ENCODE data around the gene KIF13A.
"Not testable (repeated sequence)": the region's sequence is repeated elsewhere in the genome, so short reads cannot be mapped to it uniquely, and the experiment has no call there.

KIF13A gene

DNA sequence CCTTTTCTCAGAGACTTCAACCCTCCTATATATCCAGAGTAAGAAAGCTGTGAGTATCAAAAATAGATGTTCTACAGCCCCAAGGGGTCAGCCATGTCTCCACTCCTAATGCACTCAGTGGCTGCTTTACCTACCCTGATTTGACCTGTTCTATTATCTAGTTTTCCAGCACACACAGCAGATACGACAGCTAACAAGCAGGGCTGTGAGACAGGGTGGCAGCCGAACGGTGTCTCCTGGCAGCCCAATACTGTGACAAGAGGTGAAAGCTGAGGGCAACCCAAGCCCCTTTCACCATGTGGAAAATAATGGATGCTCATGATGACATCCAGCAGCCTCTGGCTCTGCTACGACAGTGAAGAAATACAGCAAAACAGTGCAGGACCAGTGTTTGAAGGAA, 67.9 kb downstream of the KIF13A start:
- no peaks in the 10 kb centered on the region for H4K20me1 ChIP-seq (ENCODE audit: insufficient read depth, low read length)
- no peak for TF ChIP-seq EZH2phosphoT487 (IDR thresholded peaks at IDR 0.05; ENCODE audit: low read depth)
- TF ChIP-seq, protein P1, sequence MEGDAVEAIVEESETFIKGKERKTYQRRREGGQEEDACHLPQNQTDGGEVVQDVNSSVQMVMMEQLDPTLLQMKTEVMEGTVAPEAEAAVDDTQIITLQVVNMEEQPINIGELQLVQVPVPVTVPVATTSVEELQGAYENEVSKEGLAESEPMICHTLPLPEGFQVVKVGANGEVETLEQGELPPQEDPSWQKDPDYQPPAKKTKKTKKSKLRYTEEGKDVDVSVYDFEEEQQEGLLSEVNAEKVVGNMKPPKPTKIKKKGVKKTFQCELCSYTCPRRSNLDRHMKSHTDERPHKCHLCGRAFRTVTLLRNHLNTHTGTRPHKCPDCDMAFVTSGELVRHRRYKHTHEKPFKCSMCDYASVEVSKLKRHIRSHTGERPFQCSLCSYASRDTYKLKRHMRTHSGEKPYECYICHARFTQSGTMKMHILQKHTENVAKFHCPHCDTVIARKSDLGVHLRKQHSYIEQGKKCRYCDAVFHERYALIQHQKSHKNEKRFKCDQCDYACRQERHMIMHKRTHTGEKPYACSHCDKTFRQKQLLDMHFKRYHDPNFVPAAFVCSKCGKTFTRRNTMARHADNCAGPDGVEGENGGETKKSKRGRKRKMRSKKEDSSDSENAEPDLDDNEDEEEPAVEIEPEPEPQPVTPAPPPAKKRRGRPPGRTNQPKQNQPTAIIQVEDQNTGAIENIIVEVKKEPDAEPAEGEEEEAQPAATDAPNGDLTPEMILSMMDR (IDR thresholded peaks at IDR 0.05; ENCODE audit: low read depth, low read length): no peak
- H3K9ac ChIP-seq (ENCODE audit: low read length): no peak overlapping the region
- no peak overlapping the region for H3K27ac ChIP-seq (ENCODE audit: low read length)
- H3K4me3 ChIP-seq (ENCODE audit: low read length): no peak overlapping the region
- no peak overlapping the region for H3K4me2 ChIP-seq (ENCODE audit: low read length)
- 0 out of 2 replicates have a peak, but pooled peaks cover 3% of the 10 kb centered on the region for H3K4me1 ChIP-seq (ENCODE audit: low read length)
- no peaks in the 10 kb centered on the region for H3K27me3 ChIP-seq (ENCODE audit: low read depth, low read length)
- H3K9me3 ChIP-seq (ENCODE audit: insufficient read depth, low read length): no peaks in the 10 kb centered on the region
- no peaks in the 10 kb centered on the region for H3K36me3 ChIP-seq (replicated peaks; ENCODE audit: low read depth, low read length)
- H2AFZ ChIP-seq (ENCODE audit: low read depth, low read length): no peak overlapping the region
- no peaks in the 10 kb centered on the region for H3K79me2 ChIP-seq (ENCODE audit: low read length)

DNA sequence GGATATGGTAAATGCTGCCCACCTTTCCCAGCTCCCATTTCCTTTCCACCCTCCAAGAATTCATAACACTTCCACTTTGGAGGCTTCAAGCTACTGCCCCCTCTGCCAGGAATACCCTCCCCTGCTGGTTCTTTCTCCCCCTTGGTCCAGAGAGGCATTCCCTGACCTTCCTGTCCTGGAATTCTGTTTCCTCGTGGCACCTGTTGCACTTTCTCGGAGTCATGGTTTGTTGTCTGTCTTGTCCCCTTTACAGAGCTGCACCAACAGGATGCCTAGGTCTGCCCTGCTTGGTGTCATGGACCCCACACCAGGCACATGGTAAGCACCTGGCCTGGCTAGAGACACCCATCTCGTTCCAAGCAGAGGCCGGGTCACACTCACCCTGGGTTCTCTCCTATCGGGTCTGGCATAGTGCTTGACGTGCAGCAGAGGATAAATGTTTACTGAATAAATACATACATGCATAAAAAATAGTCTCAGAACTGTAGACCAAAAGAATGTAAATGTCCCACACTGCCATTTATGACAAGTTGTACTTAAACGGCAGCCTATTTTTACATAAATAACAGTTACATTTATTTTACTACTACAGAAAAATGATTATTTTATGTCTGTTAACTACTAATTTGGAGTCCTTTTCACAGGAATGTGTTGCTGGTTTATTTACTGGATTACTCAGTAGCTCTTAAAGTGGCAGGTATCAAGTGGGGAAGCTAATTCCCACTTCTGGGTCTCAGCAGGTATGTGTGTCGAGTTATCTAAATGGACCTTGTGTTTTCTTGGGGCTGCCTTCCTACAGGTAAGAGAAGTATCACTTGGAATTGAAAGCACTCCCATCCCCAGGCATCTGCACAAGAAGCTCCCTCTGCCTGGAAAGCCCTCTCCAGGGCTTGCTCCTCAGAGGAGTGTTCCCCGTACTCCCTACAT, 69.3 kb downstream of the KIF13A start:
- H3K27me3 ChIP-seq (ENCODE audit: low read depth, low read length): no peaks in the 10 kb centered on the region
- H2AFZ ChIP-seq (ENCODE audit: low read depth, low read length): no peak overlapping the region
- H3K9me3 ChIP-seq (ENCODE audit: insufficient read depth, low read length): no peaks in the 10 kb centered on the region
- H3K4me1 ChIP-seq (ENCODE audit: low read length): 0 out of 2 replicates have a peak, but pooled peaks cover 3% of the 10 kb centered on the region
- no peak overlapping the region for H3K9ac ChIP-seq (ENCODE audit: low read length)
- no peak overlapping the region for H3K4me2 ChIP-seq (ENCODE audit: low read length)
- H4K20me1 ChIP-seq (ENCODE audit: insufficient read depth, low read length): no peaks in the 10 kb centered on the region
- H3K27ac ChIP-seq (ENCODE audit: low read length): no peak overlapping the region
- no peaks in the 10 kb centered on the region for H3K79me2 ChIP-seq (ENCODE audit: low read length)
- TF ChIP-seq, protein P1 (IDR thresholded peaks at IDR 0.05; ENCODE audit: low read depth, low read length): no peak
- TF ChIP-seq EZH2phosphoT487 (IDR thresholded peaks at IDR 0.05; ENCODE audit: low read depth): no peak
- no peak overlapping the region for H3K4me3 ChIP-seq (ENCODE audit: low read length)
- no peaks in the 10 kb centered on the region for H3K36me3 ChIP-seq (replicated peaks; ENCODE audit: low read depth, low read length)

DNA sequence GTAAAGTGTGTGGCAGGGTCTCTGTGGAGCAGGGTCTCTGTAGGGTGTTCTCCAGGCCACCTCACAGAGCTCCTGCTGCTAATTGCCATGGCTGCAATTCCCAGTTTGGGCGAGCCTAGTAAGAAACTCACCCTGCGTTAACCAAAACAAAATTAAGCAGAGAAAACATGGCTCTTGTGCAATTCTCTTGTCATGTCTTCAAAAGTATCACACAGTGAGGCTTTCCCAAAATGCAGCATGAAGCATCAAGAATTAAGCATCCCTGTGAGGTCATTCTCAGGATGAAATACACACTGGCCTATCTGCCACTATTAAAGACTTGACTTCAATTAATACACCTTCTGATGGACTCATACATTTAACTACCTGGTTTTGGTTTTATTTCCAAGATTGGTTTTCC, 72.8 kb downstream of the KIF13A start:
- H3K4me1 ChIP-seq (ENCODE audit: low read length): peaks cover 8% of the 10 kb centered on the region; the same call in 1 of the 2 replicates
- no peaks in the 10 kb centered on the region for H3K36me3 ChIP-seq (replicated peaks; ENCODE audit: low read depth, low read length)
- H3K27me3 ChIP-seq (ENCODE audit: low read depth, low read length): no peaks in the 10 kb centered on the region
- no peaks in the 10 kb centered on the region for H3K79me2 ChIP-seq (ENCODE audit: low read length)
- no peaks in the 10 kb centered on the region for H3K9me3 ChIP-seq (ENCODE audit: insufficient read depth, low read length)
- H4K20me1 ChIP-seq (ENCODE audit: insufficient read depth, low read length): no peaks in the 10 kb centered on the region
- no peak overlapping the region for H3K27ac ChIP-seq (ENCODE audit: low read length)
- no peak overlapping the region for H3K4me3 ChIP-seq (ENCODE audit: low read length)
- TF ChIP-seq EZH2phosphoT487 (IDR thresholded peaks at IDR 0.05; ENCODE audit: low read depth): no peak
- TF ChIP-seq, protein P1 (IDR thresholded peaks at IDR 0.05; ENCODE audit: low read depth, low read length): no peak
- no peak overlapping the region for H3K9ac ChIP-seq (ENCODE audit: low read length)
- H3K4me2 ChIP-seq (ENCODE audit: low read length): no peak overlapping the region
- no peak overlapping the region for H2AFZ ChIP-seq (ENCODE audit: low read depth, low read length)

DNA sequence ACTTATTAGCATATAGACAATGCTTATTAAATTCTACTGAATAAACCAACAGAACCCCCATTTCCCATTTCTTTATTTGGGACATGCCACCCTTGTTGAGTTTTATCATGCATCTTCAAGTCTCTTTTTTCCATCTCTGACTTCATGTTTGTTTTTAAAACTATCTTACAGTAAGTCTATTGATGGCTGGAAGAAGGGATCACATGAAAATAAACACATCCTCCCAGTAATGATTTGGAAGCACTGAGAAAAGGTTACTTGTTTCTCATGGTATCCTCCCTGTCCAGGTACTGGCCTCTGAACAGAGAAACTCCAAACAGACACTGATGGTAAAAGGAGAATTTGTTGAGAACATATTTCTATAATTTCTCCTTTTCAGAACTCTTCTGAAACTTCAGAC, 74.9 kb downstream of the KIF13A start:
- no peaks in the 10 kb centered on the region for H3K9me3 ChIP-seq (ENCODE audit: insufficient read depth, low read length)
- TF ChIP-seq, protein P1 (IDR thresholded peaks at IDR 0.05; ENCODE audit: low read depth, low read length): no peak
- no peak for TF ChIP-seq EZH2phosphoT487 (IDR thresholded peaks at IDR 0.05; ENCODE audit: low read depth)
- no peak overlapping the region for H3K9ac ChIP-seq (ENCODE audit: low read length)
- H4K20me1 ChIP-seq (ENCODE audit: insufficient read depth, low read length): no peaks in the 10 kb centered on the region
- H3K4me2 ChIP-seq (ENCODE audit: low read length): no peak overlapping the region
- H3K4me1 ChIP-seq (ENCODE audit: low read length): peaks cover 8% of the 10 kb centered on the region; the same call in 1 of the 2 replicates
- H2AFZ ChIP-seq (ENCODE audit: low read depth, low read length): no peak overlapping the region
- H3K79me2 ChIP-seq (ENCODE audit: low read length): no peaks in the 10 kb centered on the region
- no peak overlapping the region for H3K27ac ChIP-seq (ENCODE audit: low read length)
- no peaks in the 10 kb centered on the region for H3K36me3 ChIP-seq (replicated peaks; ENCODE audit: low read depth, low read length)
- H3K27me3 ChIP-seq (ENCODE audit: low read depth, low read length): no peaks in the 10 kb centered on the region
- H3K4me3 ChIP-seq (ENCODE audit: low read length): no peak overlapping the region

DNA sequence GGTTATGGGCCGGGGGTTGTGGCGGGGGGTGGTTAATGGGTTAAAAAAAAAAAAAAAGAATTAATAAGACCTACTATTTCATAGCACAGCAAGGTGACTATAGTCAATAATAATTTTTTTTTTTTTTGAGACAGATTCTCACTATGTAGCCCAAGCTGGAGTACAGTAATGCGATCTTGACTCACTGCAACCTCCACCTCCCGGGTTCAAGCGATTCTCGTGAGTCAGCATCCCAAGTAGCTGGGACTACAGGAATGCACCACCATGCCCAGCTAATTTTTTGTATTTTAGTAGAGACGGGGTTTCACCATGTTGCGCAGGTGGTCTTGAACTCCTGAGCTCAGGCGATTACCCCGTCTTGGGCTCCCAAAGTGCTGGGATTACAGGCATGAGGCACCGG, 75.8 kb downstream of the KIF13A start:
- H2AFZ ChIP-seq (ENCODE audit: low read depth, low read length); H3K4me2 ChIP-seq (ENCODE audit: low read length): not testable (repeated sequence)

More for the DNA sequence above, 75.8 kb downstream of the KIF13A start:
- H3K36me3 ChIP-seq (replicated peaks; ENCODE audit: low read depth, low read length); H3K27me3 ChIP-seq (ENCODE audit: low read depth, low read length); H3K4me1 ChIP-seq (ENCODE audit: low read length); H3K79me2 ChIP-seq (ENCODE audit: low read length); H4K20me1 ChIP-seq (ENCODE audit: insufficient read depth, low read length); H3K9me3 ChIP-seq (ENCODE audit: insufficient read depth, low read length); H3K27ac ChIP-seq (ENCODE audit: low read length); H3K4me3 ChIP-seq (ENCODE audit: low read length); H3K9ac ChIP-seq (ENCODE audit: low read length): not testable (repeated sequence)
